Forelimb muscle (tissue), 1 donor: Measurements from ENCODE around the gene PRR29. TPM values are rescaled to one million over a fixed set of nuclear protein-coding genes. Genes with fewer than 3 reads are reported as not detected.
"Not testable (repeated sequence)": the region's sequence is repeated elsewhere in the genome, so short reads cannot be mapped to it uniquely, and the experiment has no call there.

Experiments used
- DNase-seq: peaks from one replicate; pipeline ENCODE4 v3.0.0-alpha.2; 2013; ENCODE audit warnings: low read depth
- polyA plus RNA-seq: library from polyadenylated mRNA; unstranded; fragments of 120-200 nt; gene quantifications from one replicate; pipeline ENCODE4 v1.2.1, GENCODE V29; 2013; ENCODE audit not compliant: insufficient read length

PRR29 gene
- polyA plus RNA-seq, 1 donor, result 2.3 TPM

GRCh38 chr17:64015447-64015846, 17.3 kb downstream of the PRR29 start:
- no peak for DNase-seq

- DNase-seq, result no peak
Observed at GRCh38 chr17:64016231-64016784, 18.2 kb downstream of the PRR29 start.

- no peak for DNase-seq
Observed at GRCh38 chr17:64016974-64017373, 18.8 kb downstream of the PRR29 start.

GRCh38 chr17:64017381-64017980, 19.3 kb downstream of the PRR29 start:
- no peak for DNase-seq

- not testable (repeated sequence) for DNase-seq
Observed at GRCh38 chr17:64019551-64019961, 21.4 kb downstream of the PRR29 start.

GRCh38 chr17:64020056-64020766, 22.1 kb downstream of the PRR29 start, which contains the start of gene ICAM2:
TSS of gene ICAM2 (minus strand) at chr17:64020633. CDS start at chr17:64006691, 13,942 bp downstream.
- DNase-seq, result no peak

- DNase-seq, result no peak
Observed at GRCh38 chr17:64022611-64023063, 24.5 kb downstream of the PRR29 start.

- DNase-seq, result no peak
Observed at GRCh38 chr17:64024215-64024654, 26.1 kb downstream of the PRR29 start.

- no peak for DNase-seq
Observed at GRCh38 chr17:64024781-64025731, 26.9 kb downstream of the PRR29 start.

- no peak for DNase-seq
Observed at GRCh38 chr17:64025732-64026294, 27.7 kb downstream of the PRR29 start.

- no peak for DNase-seq
Observed at GRCh38 chr17:64028874-64029464, 30.8 kb downstream of the PRR29 start.

GRCh38 chr17:64032081-64032480, 33.9 kb downstream of the PRR29 start:
- DNase-seq, result no peak

- DNase-seq, result no peak
Observed at GRCh38 chr17:64036198-64036922, 38.2 kb downstream of the PRR29 start.

GRCh38 chr17:64037180-64037579, 39.0 kb downstream of the PRR29 start:
- DNase-seq, result no peak

GRCh38 chr17:64037802-64038201, 39.7 kb downstream of the PRR29 start:
- DNase-seq, result no peak

- no peak for DNase-seq
Observed at GRCh38 chr17:64038331-64039105, 40.4 kb downstream of the PRR29 start.

GRCh38 chr17:64039106-64039400, 40.9 kb downstream of the PRR29 start:
- no peak for DNase-seq

- DNase-seq, result no peak
Observed at GRCh38 chr17:64040206-64040605, 42.1 kb downstream of the PRR29 start.

- DNase-seq, result no peak
Observed at GRCh38 chr17:64041912-64042311, 43.8 kb downstream of the PRR29 start.
